DMS79 (cell line): ENCODE data around the gene METTL15.
"Not testable (repeated sequence)": the region's sequence is repeated elsewhere in the genome, so short reads cannot be mapped to it uniquely, and the experiment has no call there.

ENCODE experiments used
- DNase-seq: peaks from one replicate; lab custom pipeline; 2025; lab: John Stamatoyannopoulos, UW

The METTL15 gene

GRCh38 chr11:28209906-28210305 lies 101.7 kb downstream of the METTL15 start:
- no peak for DNase-seq

GRCh38 chr11:28222063-28222462 lies 113.9 kb downstream of the METTL15 start:
- not testable (repeated sequence) for DNase-seq

- no peak for DNase-seq
These were observed 115.4 kb downstream of the METTL15 start for GRCh38 chr11:28223577-28223976.

- DNase-seq = no peak
These were observed 115.8 kb downstream of the METTL15 start for GRCh38 chr11:28223994-28224393.

- DNase-seq = no peak
These were observed 119.3 kb downstream of the METTL15 start for GRCh38 chr11:28227460-28227859.

GRCh38 chr11:28228196-28228895 lies 120.2 kb downstream of the METTL15 start:
- no peak for DNase-seq

- DNase-seq = no peak
These were observed 123.3 kb downstream of the METTL15 start for GRCh38 chr11:28231475-28231874.

GRCh38 chr11:28232649-28233048 lies 124.5 kb downstream of the METTL15 start:
- DNase-seq = no peak

- no peak for DNase-seq
These were observed 133.6 kb downstream of the METTL15 start for GRCh38 chr11:28241760-28242159.

- DNase-seq = no peak
These were observed 134.4 kb downstream of the METTL15 start for GRCh38 chr11:28242596-28242995.

- DNase-seq = no peak
These were observed 134.9 kb downstream of the METTL15 start for GRCh38 chr11:28243061-28243460.

- DNase-seq = no peak
These were observed 135.4 kb downstream of the METTL15 start for GRCh38 chr11:28243581-28243980.

- no peak for DNase-seq
These were observed 136.9 kb downstream of the METTL15 start for GRCh38 chr11:28245131-28245530.

- DNase-seq = no peak
These were observed 142.0 kb downstream of the METTL15 start for GRCh38 chr11:28250192-28250591.

- no peak for DNase-seq
These were observed 143.1 kb downstream of the METTL15 start for GRCh38 chr11:28251257-28251656.

GRCh38 chr11:28257761-28258160 lies 149.6 kb downstream of the METTL15 start:
- DNase-seq = no peak

GRCh38 chr11:28259177-28259843 lies 151.1 kb downstream of the METTL15 start:
- DNase-seq = no peak

- no peak for DNase-seq
These were observed 160.7 kb downstream of the METTL15 start for GRCh38 chr11:28268925-28269324.

- DNase-seq = no peak
These were observed 161.4 kb downstream of the METTL15 start for GRCh38 chr11:28269586-28269985.

- not testable (repeated sequence) for DNase-seq
These were observed 164.1 kb downstream of the METTL15 start for GRCh38 chr11:28272247-28272646.

GRCh38 chr11:28274216-28274615 lies 166.0 kb downstream of the METTL15 start:
- no peak for DNase-seq

GRCh38 chr11:28284196-28284595 lies 176.0 kb downstream of the METTL15 start:
- no peak for DNase-seq

- DNase-seq = no peak
These were observed 181.3 kb downstream of the METTL15 start for GRCh38 chr11:28289444-28289843.

GRCh38 chr11:28290995-28291394 lies 182.8 kb downstream of the METTL15 start:
- not testable (repeated sequence) for DNase-seq
